ENCODE results near the gene MEF2B.
A peak's percentile ranks its signal among the peaks of the same experiment; 100 is the strongest.

Gene MEF2B

GRCh38 chr19:19204181-19204580 is 34.1 kb upstream of the MEF2B start:
- no peak overlapping the region for H3K27ac ChIP-seq
- TF ChIP-seq, protein P1, sequence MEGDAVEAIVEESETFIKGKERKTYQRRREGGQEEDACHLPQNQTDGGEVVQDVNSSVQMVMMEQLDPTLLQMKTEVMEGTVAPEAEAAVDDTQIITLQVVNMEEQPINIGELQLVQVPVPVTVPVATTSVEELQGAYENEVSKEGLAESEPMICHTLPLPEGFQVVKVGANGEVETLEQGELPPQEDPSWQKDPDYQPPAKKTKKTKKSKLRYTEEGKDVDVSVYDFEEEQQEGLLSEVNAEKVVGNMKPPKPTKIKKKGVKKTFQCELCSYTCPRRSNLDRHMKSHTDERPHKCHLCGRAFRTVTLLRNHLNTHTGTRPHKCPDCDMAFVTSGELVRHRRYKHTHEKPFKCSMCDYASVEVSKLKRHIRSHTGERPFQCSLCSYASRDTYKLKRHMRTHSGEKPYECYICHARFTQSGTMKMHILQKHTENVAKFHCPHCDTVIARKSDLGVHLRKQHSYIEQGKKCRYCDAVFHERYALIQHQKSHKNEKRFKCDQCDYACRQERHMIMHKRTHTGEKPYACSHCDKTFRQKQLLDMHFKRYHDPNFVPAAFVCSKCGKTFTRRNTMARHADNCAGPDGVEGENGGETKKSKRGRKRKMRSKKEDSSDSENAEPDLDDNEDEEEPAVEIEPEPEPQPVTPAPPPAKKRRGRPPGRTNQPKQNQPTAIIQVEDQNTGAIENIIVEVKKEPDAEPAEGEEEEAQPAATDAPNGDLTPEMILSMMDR (conservative IDR thresholded peaks at IDR 0.05) = no peak
- TF ChIP-seq ZFX (IDR thresholded peaks at IDR 0.05) = no peak

DNA sequence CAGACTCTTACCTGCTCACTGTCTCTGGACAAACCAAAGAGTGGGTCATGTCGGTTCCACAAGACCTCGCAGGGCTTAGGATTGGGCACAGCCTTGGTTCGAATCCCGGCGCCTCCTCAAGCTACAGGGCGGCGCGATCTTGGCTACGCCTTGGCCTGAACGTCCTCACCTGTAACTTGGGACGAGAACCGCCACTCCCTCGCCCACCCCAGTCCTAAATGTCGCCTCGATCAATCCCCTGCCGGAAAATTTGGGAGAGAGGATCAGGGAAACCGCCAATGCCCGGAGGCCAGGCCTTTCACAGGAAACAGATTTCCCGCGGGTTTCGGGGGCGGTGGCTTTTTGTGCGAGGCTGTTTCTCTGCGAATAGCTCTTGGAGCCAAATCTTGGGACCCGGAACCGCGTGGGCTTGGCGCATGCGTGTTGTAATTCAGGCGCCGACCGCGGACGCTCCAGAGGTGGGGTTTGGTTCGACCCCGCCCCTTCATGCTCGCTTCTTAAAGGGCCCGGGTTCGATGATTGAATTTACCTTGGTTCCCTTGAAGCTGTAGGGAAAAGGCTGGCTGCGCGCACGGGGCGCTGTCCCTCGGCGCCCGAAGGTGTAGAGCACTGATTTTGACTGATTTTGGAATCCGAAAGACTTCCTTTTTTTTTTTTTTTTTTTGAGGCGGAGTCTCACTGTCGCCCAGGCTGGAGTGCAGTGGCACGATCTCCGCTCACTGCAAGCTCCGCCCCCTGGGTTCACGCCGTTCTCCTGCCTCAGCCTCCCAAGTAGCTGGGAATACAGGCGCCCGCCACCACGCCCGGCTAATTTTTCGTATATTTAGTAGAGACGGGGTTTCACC is 33.2 kb upstream of the MEF2B start, which contains the start of gene NR2C2AP:
TSS of gene NR2C2AP (minus strand) at position 403 of the 845 bp plus-strand sequence. CDS start at position 49, 354 bp downstream.
- peak within 1 kb of the TSS; percentile 87 for H3K27ac ChIP-seq
- TF ChIP-seq ZFX (IDR thresholded peaks at IDR 0.05) = peak; percentile 53; the same call in 1 of the 2 replicates
- TF ChIP-seq, protein P1 (conservative IDR thresholded peaks at IDR 0.05) = no peak

- peak overlapping the region; percentile 87 for H3K27ac ChIP-seq
- TF ChIP-seq ZFX (IDR thresholded peaks at IDR 0.05) = no peak
- TF ChIP-seq, protein P1 (conservative IDR thresholded peaks at IDR 0.05) = no peak
These were observed 32.6 kb upstream of the MEF2B start for GRCh38 chr19:19202707-19203011.

GRCh38 chr19:19201697-19202630 is 31.9 kb upstream of the MEF2B start:
- TF ChIP-seq ZFX (IDR thresholded peaks at IDR 0.05) = no peak
- TF ChIP-seq, protein P1 (conservative IDR thresholded peaks at IDR 0.05) = no peak
- peak overlapping the region; percentile 87 for H3K27ac ChIP-seq

DNA sequence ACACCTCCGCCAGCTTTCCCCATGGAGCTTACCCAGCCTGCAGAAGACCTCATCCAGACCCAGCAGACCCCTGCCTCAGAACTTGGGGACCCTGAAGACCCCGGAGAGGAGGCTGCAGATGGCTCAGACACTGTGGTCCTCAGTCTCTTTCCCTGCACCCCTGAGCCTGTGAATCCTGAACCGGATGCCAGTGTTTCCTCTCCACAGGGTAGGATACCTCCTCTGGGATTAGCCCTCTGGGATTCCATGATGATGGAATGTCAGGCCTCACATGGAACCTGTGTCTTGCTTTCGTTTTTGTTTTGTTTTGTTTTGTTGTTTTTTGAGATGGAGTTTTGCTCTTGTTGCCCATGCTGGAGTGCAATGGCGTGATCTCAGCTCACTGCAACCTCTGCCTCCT is 23.9 kb upstream of the MEF2B start:
- no peak overlapping the region; the same call in 1 of the 2 replicates for H3K27ac ChIP-seq
- TF ChIP-seq ZFX (IDR thresholded peaks at IDR 0.05) = no peak
- TF ChIP-seq, protein P1 (conservative IDR thresholded peaks at IDR 0.05) = no peak

DNA sequence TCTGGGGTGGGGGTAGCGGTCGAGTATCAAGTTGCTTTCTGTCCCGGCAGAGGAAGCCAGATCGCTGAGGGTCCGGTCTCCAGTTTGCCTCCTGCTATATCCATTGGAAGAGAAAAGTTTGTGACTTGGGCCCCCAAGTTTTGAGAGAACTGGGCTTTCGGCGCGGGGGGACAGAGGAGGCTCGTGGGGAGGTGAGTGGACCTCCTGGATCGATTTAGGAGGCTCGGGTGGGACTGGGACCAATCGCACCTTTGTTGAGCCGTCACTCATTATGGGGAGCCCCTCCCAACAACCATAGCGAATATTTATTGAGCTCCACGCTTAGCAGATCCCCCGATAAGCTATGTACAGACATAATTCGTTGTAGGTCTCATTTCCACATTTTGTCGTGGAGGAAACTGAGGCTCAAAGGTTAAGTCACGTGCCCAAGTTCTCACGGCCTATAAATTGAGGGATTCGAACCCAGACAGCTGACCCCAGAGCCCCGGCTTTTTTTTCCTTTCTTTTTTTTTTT is 22.9 kb upstream of the MEF2B start:
- no peak for TF ChIP-seq ZFX (IDR thresholded peaks at IDR 0.05)
- TF ChIP-seq, protein P1 (conservative IDR thresholded peaks at IDR 0.05) = no peak
- peak overlapping the region; percentile 91 for H3K27ac ChIP-seq
